ENCODE results near the gene TRIM14. TPM values are rescaled to one million over a fixed set of nuclear protein-coding genes. Genes with fewer than 3 reads are reported as not detected.
"Not testable (repeated sequence)": the region's sequence is repeated elsewhere in the genome, so short reads cannot be mapped to it uniquely, and the experiment has no call there.

Gene TRIM14
- total RNA-seq, 1 donor from 2014 or later, result 13.8 TPM

- DNase-seq (ENCODE audit: low spot score), result peak; percentile 89
Measured at GRCh38 chr9:98142182-98142907, 23.3 kb upstream of the TRIM14 start.

- peak; percentile 16 for DNase-seq (ENCODE audit: low spot score)
Measured at GRCh38 chr9:98140503-98140902, 21.5 kb upstream of the TRIM14 start.

- no peak for DNase-seq (ENCODE audit: low spot score)
Measured at GRCh38 chr9:98136489-98136888, 17.5 kb upstream of the TRIM14 start.

GRCh38 chr9:98135938-98136337 lies 16.9 kb upstream of the TRIM14 start:
- DNase-seq (ENCODE audit: low spot score), result peak; percentile 33

GRCh38 chr9:98135558-98135934 lies 16.5 kb upstream of the TRIM14 start:
- DNase-seq (ENCODE audit: low spot score), result no peak

GRCh38 chr9:98134702-98135557 lies 15.9 kb upstream of the TRIM14 start:
- peak; percentile 82 for DNase-seq (ENCODE audit: low spot score)

GRCh38 chr9:98132806-98133631 lies 14.0 kb upstream of the TRIM14 start:
- DNase-seq (ENCODE audit: low spot score), result peak; percentile 74

GRCh38 chr9:98132158-98132557 lies 13.1 kb upstream of the TRIM14 start:
- no peak for DNase-seq (ENCODE audit: low spot score)

- DNase-seq (ENCODE audit: low spot score), result no peak
Measured at GRCh38 chr9:98130576-98131228, 11.7 kb upstream of the TRIM14 start.

- DNase-seq (ENCODE audit: low spot score), result not testable (repeated sequence)
Measured at GRCh38 chr9:98130060-98130459, 11.0 kb upstream of the TRIM14 start.

GRCh38 chr9:98129451-98129881 lies 10.4 kb upstream of the TRIM14 start:
- peak; percentile 65 for DNase-seq (ENCODE audit: low spot score)

GRCh38 chr9:98128316-98128715 lies 9.3 kb upstream of the TRIM14 start:
- DNase-seq (ENCODE audit: low spot score), result no peak

GRCh38 chr9:98127226-98127625 lies 8.2 kb upstream of the TRIM14 start:
- DNase-seq (ENCODE audit: low spot score), result peak; percentile 69

- peak; percentile 68 for DNase-seq (ENCODE audit: low spot score)
Measured at GRCh38 chr9:98124637-98125426, 5.8 kb upstream of the TRIM14 start.

- DNase-seq (ENCODE audit: low spot score), result peak; percentile 74
Measured at GRCh38 chr9:98124091-98124490, 5.1 kb upstream of the TRIM14 start.

- no peak for DNase-seq (ENCODE audit: low spot score)
Measured at GRCh38 chr9:98121058-98121457, 2.0 kb upstream of the TRIM14 start.

GRCh38 chr9:98120476-98120875 lies 1.5 kb upstream of the TRIM14 start:
- DNase-seq (ENCODE audit: low spot score), result no peak

GRCh38 chr9:98117984-98118639 lies 910 bp downstream of the TRIM14 start:
- DNase-seq (ENCODE audit: low spot score), result no peak

- not testable (repeated sequence) for DNase-seq (ENCODE audit: low spot score)
Measured at GRCh38 chr9:98117097-98117496, 1.9 kb downstream of the TRIM14 start.

GRCh38 chr9:98109052-98109451 lies 10.0 kb downstream of the TRIM14 start:
- no peak for DNase-seq (ENCODE audit: low spot score)

Data from mesenteric fat pad (tissue), 1 donor.